GM19438 (cell line): ENCODE data around the gene CSNK1A1L.

Experiments
- ATAC-seq: cut with Tn5 transposase; IDR thresholded peaks from one replicate; pipeline ENCODE4 v1.9.1; 2021; ENCODE audit warnings: low read depth; ENCODE audit not compliant: unreplicated experiment

CSNK1A1L gene

DNA sequence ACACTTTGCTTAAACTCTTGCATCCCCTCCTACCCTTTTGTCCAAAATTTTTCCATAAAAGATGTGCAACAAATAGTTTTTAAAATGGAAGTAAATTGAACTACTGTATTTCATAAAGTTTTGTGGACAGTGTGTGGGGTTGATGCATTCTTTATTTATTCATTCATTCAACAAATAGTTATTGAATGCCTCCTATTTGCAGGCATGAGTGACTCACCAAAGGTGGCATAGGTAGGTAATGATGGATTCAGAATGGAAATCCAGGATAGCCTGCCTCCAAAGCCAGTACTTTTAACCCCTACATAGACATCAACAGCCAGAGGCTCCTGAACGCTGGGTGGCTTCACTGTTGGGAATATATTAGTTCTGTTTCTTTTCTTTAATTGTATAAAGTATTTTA lies 2.4 kb upstream of the CSNK1A1L start:
- ATAC-seq: no peak

DNA sequence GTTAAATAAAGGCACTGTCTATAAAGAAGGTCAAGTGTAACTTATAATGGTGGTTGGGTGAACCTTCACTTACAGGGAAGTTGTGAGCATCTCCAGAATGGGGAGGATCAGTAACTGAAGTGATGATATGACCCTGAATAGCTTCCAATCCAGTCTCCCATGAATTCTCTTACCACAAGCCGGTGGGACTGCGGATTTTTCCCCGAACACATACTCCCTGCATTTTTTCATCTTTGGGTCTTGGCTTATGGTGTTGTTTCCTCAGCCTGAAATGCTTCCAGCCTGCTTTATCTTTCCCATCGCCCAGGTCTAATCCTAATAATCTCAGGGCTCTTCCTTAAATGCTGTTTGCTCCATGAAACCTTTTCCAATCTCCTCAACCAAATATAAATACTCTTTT lies 2.0 kb upstream of the CSNK1A1L start:
- no peak for ATAC-seq

- ATAC-seq: no peak
These were observed 1.2 kb upstream of the CSNK1A1L start for GRCh38 chr13:37106642-37107041.

- ATAC-seq: no peak
These were observed 2.6 kb downstream of the CSNK1A1L start for GRCh38 chr13:37102896-37103295.

DNA sequence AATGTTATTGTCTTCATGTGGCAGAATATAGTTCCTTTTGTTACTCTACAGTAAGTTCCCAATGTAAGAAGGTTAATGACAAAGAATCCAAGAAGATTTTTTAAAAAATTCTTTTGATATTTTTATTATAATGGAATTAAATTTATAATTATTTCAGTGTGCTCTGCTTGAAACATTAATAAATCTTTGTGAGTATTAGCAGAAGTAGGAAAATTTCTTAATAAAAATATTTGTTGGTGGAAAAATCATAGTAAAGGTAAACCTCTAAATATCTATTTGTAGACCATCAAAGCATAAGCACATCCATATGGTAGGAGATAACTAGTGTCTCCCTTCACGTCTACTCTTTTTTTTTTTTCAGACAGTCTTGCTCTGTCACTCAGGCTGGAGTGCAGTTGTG lies 4.3 kb downstream of the CSNK1A1L start:
- no peak for ATAC-seq

- no peak for ATAC-seq
These were observed 4.7 kb downstream of the CSNK1A1L start for GRCh38 chr13:37100731-37101130.

GRCh38 chr13:37097076-37097475 lies 8.4 kb downstream of the CSNK1A1L start:
- no peak for ATAC-seq

DNA sequence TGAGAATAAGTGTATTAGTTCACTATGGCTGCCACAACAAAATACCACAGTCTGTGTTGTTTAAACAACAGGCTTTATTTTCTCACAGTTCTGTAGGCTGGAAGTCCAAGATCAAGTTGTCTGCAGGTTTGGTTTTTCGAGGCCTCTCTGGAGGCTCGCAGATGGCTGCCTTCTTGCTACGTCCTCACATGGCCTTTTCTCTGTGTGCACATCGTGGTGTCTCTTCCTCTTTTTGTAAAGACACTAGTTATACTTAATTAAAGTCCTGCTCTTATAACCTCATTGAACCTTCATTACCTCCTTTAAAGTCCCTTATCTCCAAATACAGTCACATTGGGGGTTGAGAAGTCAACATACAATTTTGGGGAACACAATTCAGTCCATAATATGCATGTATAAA lies 10.6 kb downstream of the CSNK1A1L start:
- ATAC-seq: no peak

- no peak for ATAC-seq
These were observed 11.4 kb downstream of the CSNK1A1L start for GRCh38 chr13:37094099-37094498.

- no peak for ATAC-seq
These were observed 13.6 kb downstream of the CSNK1A1L start for GRCh38 chr13:37091835-37092234.

- no peak for ATAC-seq
These were observed 14.6 kb downstream of the CSNK1A1L start for GRCh38 chr13:37090912-37091311.

- ATAC-seq: no peak
These were observed 16.0 kb downstream of the CSNK1A1L start for GRCh38 chr13:37089495-37089894.

GRCh38 chr13:37087486-37087885 lies 18.0 kb downstream of the CSNK1A1L start:
- ATAC-seq: no peak

GRCh38 chr13:37085606-37086005 lies 19.9 kb downstream of the CSNK1A1L start:
- no peak for ATAC-seq

GRCh38 chr13:37076818-37077217 lies 28.6 kb downstream of the CSNK1A1L start:
- ATAC-seq: no peak

GRCh38 chr13:37075164-37075563 lies 30.3 kb downstream of the CSNK1A1L start:
- no peak for ATAC-seq

DNA sequence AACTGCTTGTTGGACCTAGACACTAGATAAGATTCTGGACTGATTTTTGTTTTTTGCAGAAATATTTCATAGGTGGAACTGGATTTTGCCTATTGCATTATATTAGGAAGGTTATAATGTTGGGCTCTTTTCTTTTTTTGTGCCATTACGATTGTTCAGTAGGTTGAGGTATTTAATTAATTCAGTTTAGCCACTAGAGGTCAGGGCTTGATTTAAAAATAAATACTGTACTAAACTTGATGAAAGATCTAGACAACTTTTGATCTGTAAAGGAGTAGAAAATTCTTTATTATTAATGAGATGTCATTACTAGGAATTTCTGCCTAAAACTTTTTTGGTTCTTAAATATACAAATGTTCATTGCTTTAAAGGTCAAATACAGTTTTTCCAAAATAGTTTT lies 30.8 kb downstream of the CSNK1A1L start:
- no peak for ATAC-seq

DNA sequence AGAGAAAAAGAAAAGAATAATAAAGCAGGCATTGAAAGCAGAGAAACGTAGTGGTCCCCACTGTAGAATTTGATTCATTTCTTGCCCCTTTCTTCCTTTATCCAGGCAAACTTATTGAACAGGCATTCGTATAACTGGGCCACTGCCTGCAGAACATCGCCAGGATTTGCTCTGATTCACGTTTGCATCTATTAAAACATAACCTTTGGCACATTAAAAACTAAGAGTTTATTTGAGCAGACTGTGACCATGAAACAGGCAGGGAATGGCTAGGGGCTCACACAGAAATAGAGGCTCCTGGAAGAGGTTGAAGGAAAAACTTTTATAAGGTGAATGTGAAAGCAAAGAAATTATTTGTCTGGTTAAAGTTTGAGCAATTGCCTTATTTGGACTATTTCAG lies 33.4 kb downstream of the CSNK1A1L start:
- ATAC-seq: no peak

DNA sequence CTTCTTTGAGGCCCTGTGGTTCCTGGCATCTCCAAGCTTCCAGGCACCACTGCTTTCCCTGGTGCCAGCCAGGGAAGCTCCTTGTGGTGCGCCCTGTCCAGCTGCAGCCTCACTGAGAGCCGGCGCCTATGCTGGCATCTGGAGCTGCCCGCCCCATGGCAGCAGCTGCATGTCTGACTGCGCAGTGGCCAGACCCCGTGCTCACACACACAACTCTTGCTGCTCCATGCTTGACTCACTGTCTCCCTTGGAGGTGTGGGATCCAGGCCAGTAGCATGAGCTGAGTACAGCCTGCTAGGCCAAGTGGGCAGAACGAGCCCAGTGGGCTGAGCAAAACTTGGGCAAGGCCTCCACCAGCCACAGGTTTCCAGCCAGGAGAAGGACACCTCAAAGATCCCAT lies 34.5 kb downstream of the CSNK1A1L start:
- no peak for ATAC-seq

- no peak for ATAC-seq
These were observed 35.2 kb downstream of the CSNK1A1L start for GRCh38 chr13:37070145-37070695.

GRCh38 chr13:37069597-37070103 lies 35.8 kb downstream of the CSNK1A1L start:
- no peak for ATAC-seq

GRCh38 chr13:37068962-37069361 lies 36.5 kb downstream of the CSNK1A1L start:
- ATAC-seq: no peak

DNA sequence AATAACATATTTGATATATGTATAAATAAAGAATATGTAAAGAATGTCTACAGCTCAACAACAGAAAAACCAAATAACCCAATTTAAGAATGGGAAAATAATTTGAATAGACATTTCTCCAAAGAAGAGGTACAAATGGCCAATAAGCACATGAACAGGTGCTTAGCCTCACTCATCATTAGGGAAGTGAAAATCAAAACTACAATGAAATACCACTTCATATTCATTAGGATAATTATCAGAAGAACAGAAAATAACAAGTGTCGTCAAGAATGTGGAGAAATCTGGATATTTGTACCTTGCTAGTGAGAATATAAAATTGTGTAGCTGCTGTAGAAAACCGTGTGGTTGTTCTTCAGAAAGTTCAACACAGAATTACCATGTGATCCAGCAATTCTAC lies 37.6 kb downstream of the CSNK1A1L start:
- ATAC-seq: no peak
